C4-2B (cell line): ENCODE measurements around the gene TCFL5.

Experiments used
- ZFX ChIP-seq: fragments of 450-650 bp; IDR thresholded peaks from 2 replicates; pipeline ENCODE4 v1.6.1; 2017
- TF ChIP-seq, protein P1 (sequence below): fragments of 450-650 bp; conservative IDR thresholded peaks from 2 replicates; pipeline ENCODE4 v1.5.1; 2017; ENCODE audit warnings: mild to moderate bottlenecking

DNA sequence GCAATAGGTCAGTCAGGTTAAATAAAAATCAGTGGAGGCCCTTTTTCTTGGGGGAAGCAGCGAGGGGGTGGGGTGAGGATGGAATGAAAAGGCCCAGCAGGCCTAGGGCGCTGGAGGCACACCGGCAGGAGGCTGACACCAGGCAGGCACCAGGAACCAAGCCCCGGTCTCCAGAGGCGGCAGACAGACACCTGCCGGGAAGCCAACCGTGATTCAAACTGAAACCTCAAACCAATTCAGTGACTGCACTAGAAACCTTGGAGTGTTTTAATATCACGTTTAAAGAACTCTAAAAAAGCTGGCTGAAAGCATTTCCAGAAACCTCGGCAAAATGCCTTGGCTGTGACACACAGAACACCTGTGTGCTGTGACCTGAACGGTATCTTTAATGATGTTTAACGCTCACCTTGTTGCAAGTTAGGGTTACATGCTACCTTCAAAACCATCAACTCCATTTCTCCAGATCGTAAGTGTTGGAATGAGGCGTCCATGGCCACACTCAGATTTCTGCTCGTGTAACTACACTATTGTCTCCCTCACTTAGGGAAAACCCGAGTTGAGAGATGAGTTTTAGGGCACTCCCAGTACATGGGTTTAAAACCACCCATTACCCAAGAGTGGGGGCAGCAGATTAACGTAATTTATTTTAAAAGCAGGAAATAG, 37.5 kb upstream of the TCFL5 start:
- TF ChIP-seq, protein P1, sequence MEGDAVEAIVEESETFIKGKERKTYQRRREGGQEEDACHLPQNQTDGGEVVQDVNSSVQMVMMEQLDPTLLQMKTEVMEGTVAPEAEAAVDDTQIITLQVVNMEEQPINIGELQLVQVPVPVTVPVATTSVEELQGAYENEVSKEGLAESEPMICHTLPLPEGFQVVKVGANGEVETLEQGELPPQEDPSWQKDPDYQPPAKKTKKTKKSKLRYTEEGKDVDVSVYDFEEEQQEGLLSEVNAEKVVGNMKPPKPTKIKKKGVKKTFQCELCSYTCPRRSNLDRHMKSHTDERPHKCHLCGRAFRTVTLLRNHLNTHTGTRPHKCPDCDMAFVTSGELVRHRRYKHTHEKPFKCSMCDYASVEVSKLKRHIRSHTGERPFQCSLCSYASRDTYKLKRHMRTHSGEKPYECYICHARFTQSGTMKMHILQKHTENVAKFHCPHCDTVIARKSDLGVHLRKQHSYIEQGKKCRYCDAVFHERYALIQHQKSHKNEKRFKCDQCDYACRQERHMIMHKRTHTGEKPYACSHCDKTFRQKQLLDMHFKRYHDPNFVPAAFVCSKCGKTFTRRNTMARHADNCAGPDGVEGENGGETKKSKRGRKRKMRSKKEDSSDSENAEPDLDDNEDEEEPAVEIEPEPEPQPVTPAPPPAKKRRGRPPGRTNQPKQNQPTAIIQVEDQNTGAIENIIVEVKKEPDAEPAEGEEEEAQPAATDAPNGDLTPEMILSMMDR: no peak
- no peak for TF ChIP-seq ZFX
